Effector memory CD4-positive, alpha-beta T cell (primary cell): Measurements from ENCODE around the gene GK.
"Not testable (repeated sequence)": the region's sequence is repeated elsewhere in the genome, so short reads cannot be mapped to it uniquely, and the experiment has no call there.

Experiments used
- DNase-seq, 3 donors: peaks; one replicate each; pipeline ENCODE4 v3.0.0-alpha.2; 2020
- H3K27ac ChIP-seq: 2 replicates; pipeline ENCODE4 v1.7.0; 2013; ENCODE audit warnings: mild to moderate bottlenecking, low read length, moderate library complexity; ENCODE audit not compliant: insufficient read depth, poor library complexity, severe bottlenecking
- H3K27me3 ChIP-seq: replicated peaks from 2 replicates; pipeline ENCODE4 v1.7.0; 2013; ENCODE audit warnings: mild to moderate bottlenecking, low read length; ENCODE audit not compliant: insufficient read depth, control insufficient read depth, poor library complexity, severe bottlenecking
- H3K36me3 ChIP-seq: 2 replicates; pipeline ENCODE4 v1.7.0; 2013; ENCODE audit warnings: mild to moderate bottlenecking, low read length, moderate library complexity; ENCODE audit not compliant: control insufficient read depth, insufficient read depth
- H3K4me1 ChIP-seq: 2 replicates; pipeline ENCODE4 v1.7.0; 2013; ENCODE audit warnings: low read length, mild to moderate bottlenecking; ENCODE audit not compliant: control insufficient read depth, insufficient read depth, poor library complexity, severe bottlenecking
- H3K4me3 ChIP-seq: 2 replicates; pipeline ENCODE4 v1.7.0; 2013; ENCODE audit warnings: low read length, low read depth, mild to moderate bottlenecking; ENCODE audit not compliant: insufficient read depth, poor library complexity, severe bottlenecking
- H3K9me3 ChIP-seq: 2 replicates; pipeline ENCODE4 v1.7.0; 2013; ENCODE audit warnings: mild to moderate bottlenecking, low read length, moderate library complexity; ENCODE audit not compliant: control insufficient read depth

GK gene

GRCh38 chrX:30626402-30626801, 26.8 kb upstream of the GK start:
- Histone ChIP-seq H3K4me1 (no peaks in the 10 kb centered on the region), H3K9me3 (peaks cover 3% of the 10 kb centered on the region), H3K36me3 (no peaks in the 10 kb centered on the region), H3K27ac (no peak overlapping the region), H3K4me3 (no peak overlapping the region), H3K27me3 (no peaks in the 10 kb centered on the region)
- DNase-seq: no peak

- Histone ChIP-seq H3K27ac (no peak overlapping the region), H3K27me3 (no peaks in the 10 kb centered on the region), H3K4me1 (no peaks in the 10 kb centered on the region)
Observed at GRCh38 chrX:30627818-30628652, 25.2 kb upstream of the GK start.

GRCh38 chrX:30634070-30634469, 19.2 kb upstream of the GK start:
- not testable (repeated sequence) for H3K9me3 ChIP-seq, H3K27ac ChIP-seq, H3K27me3 ChIP-seq, DNase-seq, H3K36me3 ChIP-seq, H3K4me1 ChIP-seq, H3K4me3 ChIP-seq

More at GRCh38 chrX:30627818-30628652, 25.2 kb upstream of the GK start:
- DNase-seq: no peak
- H3K4me3 ChIP-seq: no peak overlapping the region
- no peaks in the 10 kb centered on the region for H3K9me3 ChIP-seq
- no peaks in the 10 kb centered on the region for H3K36me3 ChIP-seq

- H3K9me3 ChIP-seq: no peaks in the 10 kb centered on the region
- H3K27me3 ChIP-seq: no peaks in the 10 kb centered on the region
- no peaks in the 10 kb centered on the region for H3K4me1 ChIP-seq
- H3K27ac ChIP-seq: no peak overlapping the region
- no peak for DNase-seq
- no peaks in the 10 kb centered on the region for H3K36me3 ChIP-seq
- no peak overlapping the region for H3K4me3 ChIP-seq
Observed at GRCh38 chrX:30635630-30636029, 17.6 kb upstream of the GK start.

- Histone ChIP-seq H3K27ac (no peak overlapping the region), H3K27me3 (no peaks in the 10 kb centered on the region), H3K4me1 (no peaks in the 10 kb centered on the region), H3K4me3 (no peak overlapping the region), H3K9me3 (no peaks in the 10 kb centered on the region), H3K36me3 (no peaks in the 10 kb centered on the region)
- no peak for DNase-seq
Observed at GRCh38 chrX:30637874-30638815, 15.1 kb upstream of the GK start.

- not testable (repeated sequence) for H3K27me3 ChIP-seq, H3K27ac ChIP-seq
Observed at GRCh38 chrX:30639702-30640101, 13.5 kb upstream of the GK start.

GRCh38 chrX:30642642-30643041, 10.6 kb upstream of the GK start:
- H3K27ac ChIP-seq: no peak overlapping the region
- no peaks in the 10 kb centered on the region for H3K36me3 ChIP-seq
- no peaks in the 10 kb centered on the region for H3K27me3 ChIP-seq
- no peak overlapping the region for H3K4me3 ChIP-seq
- no peaks in the 10 kb centered on the region for H3K9me3 ChIP-seq
- no peak for DNase-seq
- no peaks in the 10 kb centered on the region for H3K4me1 ChIP-seq

More at GRCh38 chrX:30639702-30640101, 13.5 kb upstream of the GK start:
- not testable (repeated sequence) for H3K36me3 ChIP-seq, H3K4me3 ChIP-seq, H3K4me1 ChIP-seq, DNase-seq, H3K9me3 ChIP-seq

- no peak overlapping the region for H3K4me3 ChIP-seq
Observed at GRCh38 chrX:30643313-30643821, 9.9 kb upstream of the GK start.

GRCh38 chrX:30649859-30650258, 3.4 kb upstream of the GK start:
- Histone ChIP-seq H3K4me1 (peaks cover 4% of the 10 kb centered on the region), H3K36me3 (no peaks in the 10 kb centered on the region), H3K27ac (no peak overlapping the region), H3K4me3 (no peak overlapping the region), H3K9me3 (no peaks in the 10 kb centered on the region), H3K27me3 (no peaks in the 10 kb centered on the region)
- DNase-seq: no peak

More at GRCh38 chrX:30643313-30643821, 9.9 kb upstream of the GK start:
- Histone ChIP-seq H3K36me3 (no peaks in the 10 kb centered on the region), H3K27me3 (no peaks in the 10 kb centered on the region), H3K9me3 (no peaks in the 10 kb centered on the region), H3K4me1 (no peaks in the 10 kb centered on the region), H3K27ac (no peak overlapping the region)
- no peak for DNase-seq
